ENCODE results near the gene MCCC1. TPM values are rescaled to one million over a fixed set of nuclear protein-coding genes. Genes with fewer than 3 reads are reported as not detected.
"Not testable (repeated sequence)": the region's sequence is repeated elsewhere in the genome, so short reads cannot be mapped to it uniquely, and the experiment has no call there.

Gene MCCC1
- total RNA-seq, 4 donors from 2014 or later = 26.4 to 37.3 (median 27.8) TPM

- intact Hi-C loops (cut with DNase I) = no loop called here
- no peak for DNase-seq (ENCODE audit: extremely low spot score)
- Histone ChIP-seq H3K36me3 (no peaks in the 10 kb centered on the region), H3K4me1 (no peaks in the 10 kb centered on the region), H3K27ac (replicated peaks in 1 of 4) (no peak overlapping the region), H3K9me3 (peaks cover 0 to 8% (median 0%) of the 10 kb centered on the region in 4 donors), H3K27me3 (no peaks in the 10 kb centered on the region), H3K4me3 (no peak overlapping the region)
- TF ChIP-seq EP300 (IDR thresholded peaks at IDR 0.05) (no peak), POLR2A (IDR thresholded peaks at IDR 0.05; ENCODE audit: low read depth) (no peak), CTCF (IDR thresholded peaks at IDR 0.05) (no peak), POLR2AphosphoS5 (IDR thresholded peaks at IDR 0.05) (no peak)
- WGBS = 22% methylated on average over 1 of the region's 1 CpG
These were observed 99.5 kb downstream of the MCCC1 start for GRCh38 chr3:182999767-183000166.

GRCh38 chr3:182993486-182994201, 105.7 kb downstream of the MCCC1 start:
- H3K9me3 ChIP-seq = peaks cover 0 to 12% (median 0%) of the 10 kb centered on the region in 4 donors
- H3K27me3 ChIP-seq; H3K36me3 ChIP-seq; H3K4me1 ChIP-seq; H3K4me3 ChIP-seq; DNase-seq (ENCODE audit: extremely low spot score); H3K27ac ChIP-seq (replicated peaks in 1 of 4); intact Hi-C loops (cut with DNase I): not testable (repeated sequence)
- WGBS = 89% methylated on average over 4 of the region's 4 CpGs

- Histone ChIP-seq H3K4me1 (no peaks in the 10 kb centered on the region), H3K27ac (replicated peaks in 1 of 4) (no peak overlapping the region), H3K36me3 (no peaks in the 10 kb centered on the region), H3K27me3 (no peaks in the 10 kb centered on the region), H3K9me3 (peaks cover 0 to 2% (median 0%) of the 10 kb centered on the region in 4 donors), H3K4me3 (no peak overlapping the region)
- 90% methylated on average over 3 of the region's 3 CpGs for whole genome bisulfite sequencing
- intact Hi-C loops (cut with DNase I) = no loop called here
- no peak for DNase-seq (ENCODE audit: extremely low spot score)
- no peak for TF ChIP-seq EP300 (IDR thresholded peaks at IDR 0.05)
- no peak for TF ChIP-seq POLR2A (IDR thresholded peaks at IDR 0.05; ENCODE audit: low read depth)
- no peak for TF ChIP-seq CTCF (IDR thresholded peaks at IDR 0.05)
- TF ChIP-seq POLR2AphosphoS5 (IDR thresholded peaks at IDR 0.05) = no peak
These were observed 109.7 kb downstream of the MCCC1 start for GRCh38 chr3:182989566-182989965.

GRCh38 chr3:182986021-182986420, 113.3 kb downstream of the MCCC1 start:
- H3K27me3 ChIP-seq = no peaks in the 10 kb centered on the region
- H3K4me1 ChIP-seq = peaks cover 3 to 4% (median 3%) of the 10 kb centered on the region in 4 donors
- H3K9me3 ChIP-seq = no peaks in the 10 kb centered on the region
- 83% methylated on average over 5 of the region's 6 CpGs for WGBS
- DNase-seq (ENCODE audit: extremely low spot score) = no peak
- H3K4me3 ChIP-seq = no peak overlapping the region
- intact Hi-C loops (cut with DNase I) = no loop called here
- no peaks in the 10 kb centered on the region for H3K36me3 ChIP-seq
- no peak overlapping the region for H3K27ac ChIP-seq (replicated peaks in 1 of 4)
- TF ChIP-seq POLR2A (IDR thresholded peaks at IDR 0.05; ENCODE audit: low read depth) (no peak), CTCF (IDR thresholded peaks at IDR 0.05) (no peak), POLR2AphosphoS5 (IDR thresholded peaks at IDR 0.05) (no peak), EP300 (IDR thresholded peaks at IDR 0.05) (no peak)

- H3K4me1 ChIP-seq = peaks cover 12 to 15% (median 13%) of the 10 kb centered on the region in 4 donors
- intact Hi-C loops (cut with DNase I) = no loop called here
- DNase-seq (ENCODE audit: extremely low spot score) = no peak
- H3K9me3 ChIP-seq = no peaks in the 10 kb centered on the region
- no peak overlapping the region for H3K27ac ChIP-seq (replicated peaks in 1 of 4)
- no peak for TF ChIP-seq CTCF (IDR thresholded peaks at IDR 0.05)
- TF ChIP-seq POLR2A (IDR thresholded peaks at IDR 0.05; ENCODE audit: low read depth) = no peak
- no peak for TF ChIP-seq POLR2AphosphoS5 (IDR thresholded peaks at IDR 0.05)
- no peak for TF ChIP-seq EP300 (IDR thresholded peaks at IDR 0.05)
- H3K4me3 ChIP-seq = no peak overlapping the region
- no peaks in the 10 kb centered on the region for H3K36me3 ChIP-seq
- H3K27me3 ChIP-seq = no peaks in the 10 kb centered on the region
These were observed 115.4 kb downstream of the MCCC1 start for GRCh38 chr3:182983876-182984275.
